GM23338 (cell line): ENCODE data around the gene COL20A1.

Experiments used
- CREB1 ChIP-seq: fragments of 250-450 bp; sonication (Bioruptor Pico); IDR thresholded peaks from 2 replicates; pipeline ENCODE4 v1.5.0; 2020; ENCODE audit warnings: low read depth, mild to moderate bottlenecking, moderate library complexity
- CTCF ChIP-seq, 2 experiments: fragments of 200-600 bp in 1 of 2; sonication (generic) in 1 of 2; conservative IDR thresholded peaks; 2 replicates each; pipeline versions ENCODE4 v1.5.1 to v1.6.1; 2016 to 2017; ENCODE audit warnings: antibody characterized with exemption in 2 of 2, low read depth in 2 of 2, mild to moderate bottlenecking in 2 of 2, moderate library complexity in 1 of 2
- EZH2 ChIP-seq: fragments of 200-600 bp; sonication (generic); IDR thresholded peaks from one replicate; pipeline ENCODE4 v1.8.0; 2017; ENCODE audit warnings: antibody characterized with exemption, mild to moderate bottlenecking, low read depth; ENCODE audit not compliant: unreplicated experiment
- EZH2phosphoT487 ChIP-seq: fragments of 200-600 bp; sonication (generic); IDR thresholded peaks from one replicate; pipeline ENCODE4 v1.8.1; 2018; ENCODE audit warnings: antibody characterized with exemption; ENCODE audit not compliant: unreplicated experiment
- JUNB ChIP-seq: IDR thresholded peaks from one replicate; pipeline ENCODE4 v1.6.1; 2016; ENCODE audit warnings: antibody characterized with exemption; ENCODE audit not compliant: unreplicated experiment
- POLR2AphosphoS5 ChIP-seq: IDR thresholded peaks from 2 replicates; pipeline ENCODE4 v1.6.1; 2016; ENCODE audit warnings: antibody characterized with exemption, low read depth
- REST ChIP-seq: IDR thresholded peaks from one replicate; pipeline ENCODE4 v1.6.1; 2018; ENCODE audit warnings: antibody characterized with exemption; ENCODE audit not compliant: unreplicated experiment
- STAT1 ChIP-seq: IDR thresholded peaks from one replicate; pipeline ENCODE4 v1.6.1; 2016; ENCODE audit warnings: antibody characterized with exemption; ENCODE audit not compliant: unreplicated experiment
- ZNF114 ChIP-seq: fragments of 250-450 bp; sonication (Bioruptor Pico); IDR thresholded peaks from 2 replicates; pipeline ENCODE4 v1.5.0; 2020; ENCODE audit warnings: mild to moderate bottlenecking, moderate library complexity
- ZNF331 ChIP-seq: fragments of 250-450 bp; sonication (Bioruptor Pico); IDR thresholded peaks from 2 replicates; pipeline ENCODE4 v1.5.0; 2020; ENCODE audit warnings: low read depth, mild to moderate bottlenecking, moderate library complexity
- ZNF462 ChIP-seq: fragments of 250-450 bp; sonication (Bioruptor Pico); IDR thresholded peaks from 2 replicates; pipeline ENCODE4 v1.5.0; 2020; ENCODE audit warnings: mild to moderate bottlenecking, moderate library complexity

- TF ChIP-seq CTCF (conservative IDR thresholded peaks at IDR 0.05; ENCODE audit: low read depth in 2 of 2), result no peak
- no peak for TF ChIP-seq JUNB
- no peak for TF ChIP-seq REST
- TF ChIP-seq EZH2phosphoT487, result no peak
- TF ChIP-seq EZH2, result no peak
- TF ChIP-seq CREB1 (CRISPR knock-in tag), result no peak
- TF ChIP-seq POLR2AphosphoS5, result no peak
- TF ChIP-seq ZNF331 (CRISPR knock-in tag), result no peak
- TF ChIP-seq STAT1, result no peak
- TF ChIP-seq ZNF462 (CRISPR knock-in tag), result no peak
- TF ChIP-seq ZNF114 (CRISPR knock-in tag), result no peak
These were observed 28.5 kb upstream of the COL20A1 start for GRCh38 chr20:63264519-63264918.
